AG09319 (cell line): ENCODE data around the gene PIK3C2G.

Experiments used
- DNase-seq: peaks from one replicate; pipeline ENCODE4 v3.0.0-alpha.2; 2010; ENCODE audit warnings: low read depth; ENCODE audit errors: extremely low read depth
- TF ChIP-seq, protein P1 (sequence below): IDR thresholded peaks from 2 replicates; pipeline ENCODE4 v1.5.1; 2011; ENCODE audit warnings: low read depth, mild to moderate bottlenecking, inconsistent platforms, low read length, moderate library complexity

PIK3C2G gene

GRCh38 chr12:18411453-18411852 is 150.1 kb downstream of the PIK3C2G start:
- TF ChIP-seq, protein P1, sequence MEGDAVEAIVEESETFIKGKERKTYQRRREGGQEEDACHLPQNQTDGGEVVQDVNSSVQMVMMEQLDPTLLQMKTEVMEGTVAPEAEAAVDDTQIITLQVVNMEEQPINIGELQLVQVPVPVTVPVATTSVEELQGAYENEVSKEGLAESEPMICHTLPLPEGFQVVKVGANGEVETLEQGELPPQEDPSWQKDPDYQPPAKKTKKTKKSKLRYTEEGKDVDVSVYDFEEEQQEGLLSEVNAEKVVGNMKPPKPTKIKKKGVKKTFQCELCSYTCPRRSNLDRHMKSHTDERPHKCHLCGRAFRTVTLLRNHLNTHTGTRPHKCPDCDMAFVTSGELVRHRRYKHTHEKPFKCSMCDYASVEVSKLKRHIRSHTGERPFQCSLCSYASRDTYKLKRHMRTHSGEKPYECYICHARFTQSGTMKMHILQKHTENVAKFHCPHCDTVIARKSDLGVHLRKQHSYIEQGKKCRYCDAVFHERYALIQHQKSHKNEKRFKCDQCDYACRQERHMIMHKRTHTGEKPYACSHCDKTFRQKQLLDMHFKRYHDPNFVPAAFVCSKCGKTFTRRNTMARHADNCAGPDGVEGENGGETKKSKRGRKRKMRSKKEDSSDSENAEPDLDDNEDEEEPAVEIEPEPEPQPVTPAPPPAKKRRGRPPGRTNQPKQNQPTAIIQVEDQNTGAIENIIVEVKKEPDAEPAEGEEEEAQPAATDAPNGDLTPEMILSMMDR, result no peak
- DNase-seq, result no peak

- no peak for DNase-seq
- TF ChIP-seq, protein P1, result no peak
Observed at GRCh38 chr12:18414671-18415070, 153.4 kb downstream of the PIK3C2G start.

GRCh38 chr12:18415227-18415626 is 153.9 kb downstream of the PIK3C2G start:
- no peak for DNase-seq
- TF ChIP-seq, protein P1, result no peak

GRCh38 chr12:18416412-18416811 is 155.1 kb downstream of the PIK3C2G start:
- DNase-seq, result no peak
- TF ChIP-seq, protein P1, result no peak

DNA sequence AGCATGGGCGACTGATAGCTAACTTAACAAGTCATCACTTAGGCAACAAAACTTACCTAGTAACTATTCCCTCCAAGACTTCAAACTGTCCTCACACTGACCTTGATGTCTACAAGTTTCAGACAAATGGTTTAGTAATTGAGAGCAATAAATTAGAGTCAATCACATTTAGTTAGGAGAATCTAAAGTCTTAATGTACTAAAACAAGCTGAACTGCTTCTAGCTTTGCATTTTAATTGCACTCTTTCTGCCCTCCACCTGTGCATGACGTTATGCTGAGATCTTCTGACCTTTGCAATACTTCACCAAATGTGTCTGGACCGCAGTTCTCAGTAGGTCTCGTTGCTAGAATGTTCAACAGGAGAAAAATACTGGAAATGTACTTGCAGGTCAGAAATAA is 158.0 kb downstream of the PIK3C2G start:
- TF ChIP-seq, protein P1, result no peak
- no peak for DNase-seq

DNA sequence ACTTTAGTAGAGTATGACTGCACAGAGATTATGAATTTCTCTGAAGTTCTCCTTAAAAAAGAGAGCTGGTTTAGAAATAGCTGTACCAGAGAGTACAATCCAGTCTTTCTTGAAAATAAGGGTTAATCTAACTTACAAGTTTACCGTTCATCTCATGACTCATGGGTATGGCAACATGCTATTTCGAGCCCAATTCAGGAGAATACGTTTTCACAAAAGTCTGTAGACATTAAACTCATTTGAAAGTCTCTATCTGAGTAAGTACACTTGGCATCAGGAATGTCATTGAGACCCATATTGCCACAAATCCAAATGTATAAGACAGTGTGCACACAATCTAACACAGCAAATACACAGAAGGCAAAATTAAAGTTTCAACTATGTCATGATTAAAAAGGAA is 160.5 kb downstream of the PIK3C2G start:
- TF ChIP-seq, protein P1, result no peak
- DNase-seq, result no peak

DNA sequence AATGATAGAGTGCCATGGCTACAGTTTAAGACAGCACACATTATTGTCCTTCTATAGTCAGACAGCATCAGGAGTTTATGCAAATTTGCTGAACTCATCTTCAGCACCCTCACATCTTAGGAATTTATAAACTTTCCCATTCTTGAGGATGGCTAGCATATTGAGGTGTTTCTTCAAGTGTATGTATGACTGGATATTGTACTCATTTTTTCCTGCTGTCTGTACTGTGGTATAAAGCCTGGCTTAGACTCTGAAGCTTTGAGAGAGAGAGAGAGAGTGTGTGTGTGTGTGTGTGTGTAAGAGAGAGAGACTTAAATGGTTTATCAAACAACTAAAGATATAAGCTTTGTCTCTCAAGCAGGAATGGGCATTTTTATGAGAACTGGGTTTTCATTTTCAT is 161.6 kb downstream of the PIK3C2G start:
- no peak for DNase-seq
- TF ChIP-seq, protein P1, result no peak
